Astrocyte of the cerebellum (primary cell): ENCODE measurements around the gene KLB.
"Not testable (repeated sequence)": the region's sequence is repeated elsewhere in the genome, so short reads cannot be mapped to it uniquely, and the experiment has no call there.

ENCODE experiments used
- DNase-seq: peaks from one replicate; pipeline ENCODE4 v3.0.0-alpha.2; 2011; ENCODE audit warnings: low read depth
- H3K4me3 ChIP-seq: 2 replicates; pipeline ENCODE4 v1.5.1; 2011; ENCODE audit warnings: mild to moderate bottlenecking, low read depth, low read length, moderate library complexity
- CTCF ChIP-seq: IDR thresholded peaks from 2 replicates; pipeline ENCODE4 v1.5.1; 2012; ENCODE audit warnings: low read length, low read depth, moderate library complexity, mild to moderate bottlenecking; ENCODE audit errors: missing control alignments
- in situ Hi-C: cut with HindIII; loops from 2 replicates; pipeline ENCODE4 v1.10.0; 2017; ENCODE audit warnings: low sequenced_read_pairs

KLB gene

GRCh38 chr4:39452860-39453587 lies 46.3 kb downstream of the KLB start:
- in situ Hi-C loops = no loop called here
- H3K4me3 ChIP-seq = no peak overlapping the region
- TF ChIP-seq CTCF = no peak
- DNase-seq = no peak

GRCh38 chr4:39453738-39454137 lies 47.0 kb downstream of the KLB start:
- in situ Hi-C loops = no loop called here

GRCh38 chr4:39455486-39455885 lies 48.8 kb downstream of the KLB start:
- TF ChIP-seq CTCF = no peak

More at GRCh38 chr4:39453738-39454137, 47.0 kb downstream of the KLB start:
- no peak for DNase-seq
- no peak overlapping the region for H3K4me3 ChIP-seq
- no peak for TF ChIP-seq CTCF

GRCh38 chr4:39456946-39457763 lies 50.4 kb downstream of the KLB start:
- no peak for TF ChIP-seq CTCF
- in situ Hi-C loops = no loop called here
- DNase-seq = no peak
- peak overlapping the region; percentile 81 for H3K4me3 ChIP-seq

More at GRCh38 chr4:39455486-39455885, 48.8 kb downstream of the KLB start:
- H3K4me3 ChIP-seq = no peak overlapping the region
- no peak for DNase-seq
- in situ Hi-C loops = no loop called here

GRCh38 chr4:39458161-39458504 lies 51.4 kb downstream of the KLB start:
- peak overlapping the region; percentile 81 for H3K4me3 ChIP-seq
- DNase-seq, in situ Hi-C loops: not testable (repeated sequence)

GRCh38 chr4:39458505-39459300 lies 52.0 kb downstream of the KLB start, which contains the start of the genes LIAS and RPL9:
LIAS (plus strand) TSS chr4:39459056; CDS start chr4:39459118, 62 bp downstream.
RPL9 (minus strand) TSS chr4:39458922; CDS start chr4:39458439, 483 bp downstream.
- peak; percentile 99 for DNase-seq
- H3K4me3 ChIP-seq = peak within 1 kb of the TSS; percentile 81
- no peak for TF ChIP-seq CTCF
- in situ Hi-C loops = no loop called here
